ENCODE results near the gene VARS1.

Gene VARS1

DNA sequence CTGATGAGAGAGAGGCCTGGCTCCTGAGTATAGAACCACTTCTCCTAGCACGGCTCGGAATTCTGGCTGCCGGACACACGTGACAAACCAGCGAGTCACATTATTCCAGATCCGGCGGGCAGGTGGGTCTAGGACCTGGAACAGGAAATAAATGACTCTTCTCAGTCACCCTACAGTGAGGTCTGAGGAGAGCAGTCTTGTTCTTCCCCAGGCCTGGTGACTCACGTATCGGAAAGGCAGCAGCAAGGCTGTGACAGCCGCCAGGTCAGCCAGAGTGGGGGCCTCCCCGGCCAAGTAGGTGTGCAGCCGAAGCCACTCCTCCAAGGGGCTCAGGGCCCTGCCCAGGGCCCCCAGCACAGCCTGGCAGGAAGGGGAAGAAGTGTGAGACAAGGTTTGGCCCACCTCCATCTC, 2.8 kb downstream of the VARS1 start:
- DNase-seq, result no peak

- no peak for DNase-seq
Observed at GRCh38 chr6:31792090-31792374, 3.5 kb downstream of the VARS1 start.

- DNase-seq, result peak in 1 of 2 donors; percentile 54
Observed at GRCh38 chr6:31791324-31792089, 4.0 kb downstream of the VARS1 start.

GRCh38 chr6:31785475-31785874, 10.1 kb downstream of the VARS1 start:
- DNase-seq, result no peak

DNA sequence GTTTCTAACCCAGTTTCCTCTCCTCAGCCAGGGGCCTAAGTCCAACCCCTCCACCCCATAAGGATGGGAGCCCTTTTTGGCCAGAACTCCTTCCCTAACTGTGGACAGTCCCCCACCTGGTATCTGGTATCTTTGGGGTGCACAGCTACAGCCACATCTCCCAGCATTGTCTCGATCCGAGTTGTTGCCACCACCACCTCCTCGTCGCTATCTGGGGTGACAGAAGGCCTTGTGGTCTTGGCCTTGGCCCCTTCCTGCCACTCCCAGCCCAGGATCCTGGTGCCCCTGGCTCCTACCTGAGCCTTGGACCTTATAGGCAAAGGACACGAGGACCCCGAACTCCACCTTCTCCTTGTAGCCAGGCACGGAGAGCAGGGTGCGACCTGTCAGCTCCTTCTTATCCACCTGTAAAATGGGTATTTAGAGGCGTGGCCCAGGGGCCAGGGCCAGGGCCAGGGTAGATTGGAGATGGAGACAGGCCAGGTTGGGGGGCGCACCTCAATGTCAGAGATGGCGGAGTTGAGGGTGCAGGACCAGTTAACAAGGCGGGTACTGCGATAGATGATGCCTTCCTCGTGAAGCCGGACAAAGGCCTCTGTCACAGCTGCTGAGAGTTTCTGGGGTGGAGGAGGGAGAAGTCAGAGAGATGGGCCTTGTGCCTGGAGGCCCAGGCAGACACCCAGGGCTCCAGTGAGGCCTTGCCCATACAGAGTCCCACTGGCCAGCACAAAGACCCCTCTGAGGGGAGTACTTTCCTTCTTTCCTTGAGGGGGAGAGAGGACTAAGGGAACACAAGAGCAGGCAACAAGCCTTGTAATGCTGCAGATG, 11.2 kb downstream of the VARS1 start:
- no peak for DNase-seq

GRCh38 chr6:31782126-31782855, 13.3 kb downstream of the VARS1 start:
- DNase-seq, result no peak

DNA sequence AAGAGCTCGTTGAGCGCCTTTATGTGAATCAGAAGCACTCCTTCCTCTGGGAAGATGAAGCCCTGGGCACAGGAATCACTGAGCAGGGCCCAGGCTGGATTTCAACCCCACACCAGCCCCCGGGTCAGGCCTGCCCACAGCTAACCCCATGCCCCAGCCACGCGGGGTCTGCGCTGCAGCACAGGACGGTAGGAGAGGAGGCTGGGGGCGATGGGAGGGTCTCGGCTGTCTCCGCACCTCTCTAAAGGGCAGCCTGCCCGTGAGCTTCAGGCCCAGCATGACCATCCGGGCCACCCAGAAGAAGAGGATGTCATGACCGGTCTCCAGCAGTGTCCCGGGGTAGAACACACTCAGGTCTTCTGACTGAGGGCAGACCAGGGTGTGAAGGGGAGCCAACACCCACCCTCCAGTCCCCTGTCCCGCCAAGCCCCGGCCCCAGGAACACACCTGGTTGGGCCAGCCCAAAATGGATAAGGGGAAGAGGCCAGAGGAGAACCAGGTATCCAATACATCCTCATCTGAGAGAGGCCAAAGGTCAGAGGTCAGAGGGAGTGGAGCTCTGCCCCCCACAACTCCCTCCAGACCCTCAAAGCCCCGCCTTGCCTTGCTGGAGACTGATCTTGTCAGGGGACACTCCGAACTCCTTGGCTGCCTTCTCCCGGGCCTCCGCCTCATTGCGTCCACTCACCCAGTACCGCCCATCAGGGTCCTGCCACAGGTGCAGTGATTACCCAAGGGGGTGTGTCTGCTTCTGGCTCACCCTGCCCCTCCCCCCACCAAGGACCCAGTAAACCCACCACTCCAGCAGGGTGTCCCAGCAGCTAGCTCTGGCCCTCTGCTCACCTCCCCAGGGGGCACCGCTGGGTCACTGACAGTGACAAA, 14.1 kb downstream of the VARS1 start:
- DNase-seq, result no peak

- DNase-seq, result no peak
Observed at GRCh38 chr6:31780507-31781243, 14.9 kb downstream of the VARS1 start.

- DNase-seq, result no peak
Observed at GRCh38 chr6:31779908-31780307, 15.6 kb downstream of the VARS1 start.

- no peak for DNase-seq
Observed at GRCh38 chr6:31778999-31779885, 16.3 kb downstream of the VARS1 start.

- DNase-seq, result no peak
Observed at GRCh38 chr6:31778193-31778592, 17.4 kb downstream of the VARS1 start.

DNA sequence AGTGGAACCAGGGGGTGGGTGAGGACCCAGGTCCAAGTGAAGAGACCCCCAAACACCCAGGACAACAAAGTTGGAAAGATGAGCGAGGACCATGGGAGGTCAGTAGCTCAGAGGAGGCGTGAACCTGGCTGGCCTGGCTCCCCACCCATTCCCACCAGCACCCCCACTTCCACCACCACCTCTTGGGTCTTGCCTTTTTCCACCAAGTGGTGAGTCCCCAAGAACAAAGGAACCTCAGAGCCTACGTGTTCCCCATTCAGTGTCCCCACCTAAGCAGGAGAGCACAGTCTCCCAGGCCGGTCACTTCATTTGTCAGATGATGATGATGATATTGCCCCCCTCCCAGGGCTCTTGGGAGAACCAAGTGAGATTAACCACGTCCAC, 17.9 kb downstream of the VARS1 start:
- DNase-seq, result no peak

GRCh38 chr6:31776989-31777666, 18.4 kb downstream of the VARS1 start, which contains the start of gene VWA7:
Gene VWA7, minus strand, starts transcription at chr6:31777328. Its CDS starts 549 bp downstream, at chr6:31776779.
- peak; percentile 87 to 94 for DNase-seq

DNA sequence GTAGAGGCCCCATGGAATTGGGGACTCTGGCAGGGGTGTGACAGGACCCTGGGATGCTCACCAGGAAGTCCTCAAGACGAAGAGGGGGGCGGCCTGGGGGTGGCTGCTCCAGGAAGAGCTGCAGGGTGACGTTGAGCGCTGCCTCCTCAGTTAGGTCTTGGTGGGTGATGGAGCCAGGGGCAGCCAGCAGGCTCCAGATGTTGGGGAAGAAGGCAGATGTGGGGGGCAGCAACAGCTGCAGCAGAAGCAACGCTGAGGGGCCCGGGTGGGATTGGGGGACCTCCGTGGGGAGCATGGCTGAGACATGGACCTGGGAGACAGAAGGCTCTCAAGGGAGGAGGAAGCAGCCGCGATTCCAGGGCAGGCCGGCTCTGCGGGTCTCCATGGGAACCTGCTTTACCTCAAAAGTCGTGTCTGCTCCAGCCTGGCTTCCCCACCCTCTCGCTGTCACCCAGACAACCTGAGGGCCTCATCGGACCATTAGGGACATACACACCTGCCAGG, 19.0 kb downstream of the VARS1 start:
- no peak for DNase-seq

DNA sequence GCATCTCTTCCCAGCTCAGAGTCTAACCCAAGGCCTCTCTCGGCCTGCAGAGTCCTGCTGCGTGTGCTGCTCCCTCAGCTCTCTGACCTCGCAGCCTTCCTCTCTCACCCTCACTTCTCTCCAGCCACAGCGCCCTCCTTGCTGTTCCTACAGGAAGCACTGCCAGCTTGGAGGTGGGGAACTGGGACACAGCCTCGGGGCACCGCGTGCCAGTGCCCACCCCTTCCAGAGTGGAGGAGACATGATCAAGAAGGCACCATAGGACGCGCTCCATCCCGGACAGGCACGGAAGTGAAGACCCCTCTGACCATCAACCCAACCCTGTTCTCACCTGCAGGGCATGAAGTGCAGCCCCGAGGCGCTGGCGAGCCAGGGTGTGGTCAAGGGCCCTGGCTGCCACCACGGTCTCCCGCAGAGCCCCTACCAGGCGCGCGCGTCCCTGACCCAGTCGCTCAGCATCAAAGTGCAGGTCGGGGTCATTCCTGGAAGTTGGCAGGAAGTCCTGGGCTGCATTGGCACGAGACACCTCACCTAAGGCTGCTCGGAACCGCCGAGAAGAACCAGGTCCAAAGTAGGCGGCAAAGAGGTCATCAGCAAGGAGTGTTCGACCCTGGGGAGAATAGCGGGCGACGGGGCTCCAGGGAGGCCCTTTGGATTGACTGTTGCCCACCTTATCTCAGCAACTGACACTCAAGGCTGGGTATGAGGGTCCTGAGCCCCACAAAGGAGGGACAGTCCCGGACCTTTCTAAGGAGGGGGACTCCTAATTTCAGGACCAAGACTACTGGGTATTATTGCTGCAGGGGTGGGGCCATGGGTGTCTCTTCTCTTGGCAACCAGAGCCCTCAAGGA, 19.7 kb downstream of the VARS1 start:
- DNase-seq, result no peak

DNA sequence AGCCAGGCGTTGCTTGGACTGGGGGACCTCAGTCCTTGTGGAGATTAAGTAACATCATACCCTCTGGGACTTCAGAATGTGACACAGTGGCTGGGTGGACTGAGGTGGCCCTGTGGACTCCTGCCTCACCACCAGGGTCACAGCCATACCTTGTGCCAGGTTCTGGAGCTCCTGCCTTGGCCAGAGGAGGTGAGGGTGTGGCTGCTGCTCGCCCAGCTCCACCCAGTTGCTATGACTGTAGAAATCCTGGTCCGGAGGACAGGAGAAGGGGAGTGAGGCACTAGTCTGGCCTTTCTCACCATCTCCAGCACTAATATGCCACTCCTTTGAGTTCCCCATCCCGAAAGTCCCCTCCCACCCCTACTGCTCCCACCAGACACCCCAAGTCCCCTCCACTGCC, 20.4 kb downstream of the VARS1 start:
- no peak for DNase-seq

DNA sequence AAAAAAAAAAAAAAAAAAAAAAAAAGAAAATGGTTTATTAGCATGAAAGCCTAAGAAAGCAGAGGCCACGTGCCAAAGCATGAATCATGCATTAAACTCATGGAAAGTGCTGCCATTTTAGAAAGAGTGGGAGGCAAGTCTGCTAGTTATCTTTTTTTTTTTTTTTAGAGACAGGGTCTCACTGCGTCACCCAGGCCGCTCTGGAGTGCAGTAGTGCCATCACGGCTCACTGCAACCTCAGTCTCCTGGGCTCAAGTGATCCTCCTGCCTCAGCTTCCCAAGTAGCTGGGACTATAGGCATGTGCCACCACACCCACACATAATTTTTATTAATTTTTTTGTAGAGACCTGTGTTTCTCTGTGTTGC, 23.6 kb downstream of the VARS1 start:
- no peak for DNase-seq

- no peak for DNase-seq
Observed at GRCh38 chr6:31770860-31771259, 24.7 kb downstream of the VARS1 start.

Measured in inflammatory macrophage treated with lipopolysaccharide for 1 hour (primary cell).